Ishikawa (cell line): ENCODE measurements around the gene HS3ST2.

Experiments used
- CEBPB ChIP-seq: IDR thresholded peaks from 2 replicates; pipeline ENCODE4 v1.6.1; 2012
- CREB1 ChIP-seq: IDR thresholded peaks from 2 replicates; pipeline ENCODE4 v1.6.1; 2012; ENCODE audit warnings: low read depth
- EGR1 ChIP-seq: IDR thresholded peaks from 2 replicates; pipeline ENCODE4 v1.6.1; 2012
- EP300 ChIP-seq: IDR thresholded peaks from 2 replicates; pipeline ENCODE4 v1.6.1; 2012; ENCODE audit warnings: borderline replicate concordance
- FOXM1 ChIP-seq: IDR thresholded peaks from 2 replicates; pipeline ENCODE4 v1.6.1; 2012; ENCODE audit warnings: low read depth, borderline replicate concordance
- NFIC ChIP-seq: IDR thresholded peaks from 2 replicates; pipeline ENCODE4 v1.6.1; 2012
- RAD21 ChIP-seq: IDR thresholded peaks from 2 replicates; pipeline ENCODE4 v1.6.1; 2012; ENCODE audit warnings: low read depth
- TAF1 ChIP-seq: IDR thresholded peaks from 2 replicates; pipeline ENCODE4 v1.6.1; 2012; ENCODE audit warnings: low read depth, mild to moderate bottlenecking
- TCF12 ChIP-seq: IDR thresholded peaks from 2 replicates; pipeline ENCODE4 v1.6.1; 2012; ENCODE audit warnings: low read depth
- TEAD4 ChIP-seq: IDR thresholded peaks from 2 replicates; pipeline ENCODE4 v1.6.1; 2012
- YY1 ChIP-seq: IDR thresholded peaks from 2 replicates; pipeline ENCODE4 v1.6.1; 2012; ENCODE audit warnings: low read depth
- ZBTB7A ChIP-seq: IDR thresholded peaks from 2 replicates; pipeline ENCODE4 v1.6.1; 2012; ENCODE audit warnings: low read depth
- TF ChIP-seq, protein P1 (sequence below): IDR thresholded peaks from 2 replicates; pipeline ENCODE4 v1.6.1; 2012
- TF ChIP-seq, protein P2 (sequence below): IDR thresholded peaks from 2 replicates; pipeline ENCODE4 v1.6.1; 2012
- TF ChIP-seq, protein P3 (sequence below): IDR thresholded peaks from 2 replicates; pipeline ENCODE4 v1.6.1; 2012; ENCODE audit warnings: low read depth, mild to moderate bottlenecking

Gene HS3ST2

DNA sequence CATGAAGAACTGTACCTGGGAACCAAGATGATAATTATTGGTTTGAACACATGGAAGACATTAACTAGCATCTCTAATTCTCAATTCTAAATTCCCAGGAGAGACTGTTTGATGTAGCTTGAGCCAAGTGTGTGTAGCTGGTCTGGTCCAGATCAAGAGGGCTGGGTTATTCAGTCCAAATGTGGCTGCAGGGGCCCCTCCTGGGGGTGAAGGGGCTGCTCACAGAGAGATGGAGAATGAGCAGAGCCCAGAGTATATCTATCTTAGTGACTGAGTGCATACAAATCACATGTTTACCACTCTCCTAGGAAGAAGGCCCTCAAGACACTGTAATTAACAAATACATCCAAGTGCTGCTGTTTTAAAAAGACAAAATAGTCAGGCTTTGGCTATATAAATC lies 50.4 kb downstream of the HS3ST2 start:
- TF ChIP-seq, protein P1, sequence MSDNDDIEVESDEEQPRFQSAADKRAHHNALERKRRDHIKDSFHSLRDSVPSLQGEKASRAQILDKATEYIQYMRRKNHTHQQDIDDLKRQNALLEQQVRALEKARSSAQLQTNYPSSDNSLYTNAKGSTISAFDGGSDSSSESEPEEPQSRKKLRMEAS = no peak
- TF ChIP-seq TCF12 (no peak), TEAD4 (no peak)

DNA sequence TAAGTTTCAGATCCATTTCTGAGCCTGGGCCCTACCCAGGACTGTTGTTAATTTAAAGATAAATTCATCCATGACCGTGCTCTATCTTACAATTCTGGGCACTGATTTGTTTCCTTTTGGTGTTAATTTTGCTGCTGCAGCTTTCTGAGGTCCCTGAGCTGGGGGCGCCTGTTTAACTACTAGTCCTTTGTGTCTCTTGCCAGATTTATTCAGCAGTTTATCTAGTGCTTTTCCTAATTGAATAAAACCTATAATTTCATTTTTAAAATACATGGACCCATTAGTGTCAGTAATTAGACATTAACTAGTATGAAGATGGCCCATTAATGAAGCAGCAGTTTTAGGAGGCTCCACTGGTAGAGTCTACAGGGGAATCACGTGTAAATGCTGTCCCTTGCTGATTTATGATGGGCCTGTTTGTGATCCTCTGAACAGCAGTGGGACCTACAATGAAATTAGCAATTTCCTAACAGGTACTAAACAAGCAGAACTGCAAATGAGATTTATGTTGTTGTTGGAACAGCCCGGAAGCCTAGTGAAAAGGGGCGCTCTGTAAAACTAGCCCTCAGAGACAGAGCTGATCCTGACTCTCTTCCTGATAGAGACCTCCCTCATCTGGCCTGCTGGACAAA lies 54.7 kb downstream of the HS3ST2 start:
- TF ChIP-seq FOXM1 (no peak), CEBPB (no peak), ZBTB7A (no peak)

DNA sequence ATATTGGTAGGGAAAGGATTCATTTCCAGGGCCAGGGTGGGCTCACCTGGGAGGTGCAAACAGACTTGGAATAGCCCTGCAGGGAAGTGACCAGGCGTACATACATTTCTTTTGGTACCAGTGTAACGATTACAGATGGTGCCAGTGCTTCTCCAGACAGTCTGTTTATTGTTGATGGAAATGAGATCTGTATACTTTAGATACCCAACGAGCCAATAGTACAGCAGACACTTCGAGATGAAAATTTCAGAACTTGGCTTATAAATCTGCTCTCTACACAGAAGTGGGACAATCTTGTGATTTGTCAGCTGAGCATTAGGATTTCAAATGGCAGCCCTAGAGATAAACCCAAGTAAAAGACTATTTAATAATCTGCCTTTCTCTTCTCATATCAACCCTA lies 57.9 kb downstream of the HS3ST2 start:
- TF ChIP-seq, protein P1 = no peak
- no peak for TF ChIP-seq RAD21
- no peak for TF ChIP-seq EP300
- no peak for TF ChIP-seq CEBPB
- no peak for TF ChIP-seq FOXM1
- TF ChIP-seq TCF12 = no peak
- TF ChIP-seq, protein P2, sequence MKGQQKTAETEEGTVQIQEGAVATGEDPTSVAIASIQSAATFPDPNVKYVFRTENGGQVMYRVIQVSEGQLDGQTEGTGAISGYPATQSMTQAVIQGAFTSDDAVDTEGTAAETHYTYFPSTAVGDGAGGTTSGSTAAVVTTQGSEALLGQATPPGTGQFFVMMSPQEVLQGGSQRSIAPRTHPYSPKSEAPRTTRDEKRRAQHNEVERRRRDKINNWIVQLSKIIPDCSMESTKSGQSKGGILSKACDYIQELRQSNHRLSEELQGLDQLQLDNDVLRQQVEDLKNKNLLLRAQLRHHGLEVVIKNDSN = no peak
- TF ChIP-seq TAF1 = no peak
- no peak for TF ChIP-seq EGR1
- no peak for TF ChIP-seq CREB1
- no peak for TF ChIP-seq NFIC

DNA sequence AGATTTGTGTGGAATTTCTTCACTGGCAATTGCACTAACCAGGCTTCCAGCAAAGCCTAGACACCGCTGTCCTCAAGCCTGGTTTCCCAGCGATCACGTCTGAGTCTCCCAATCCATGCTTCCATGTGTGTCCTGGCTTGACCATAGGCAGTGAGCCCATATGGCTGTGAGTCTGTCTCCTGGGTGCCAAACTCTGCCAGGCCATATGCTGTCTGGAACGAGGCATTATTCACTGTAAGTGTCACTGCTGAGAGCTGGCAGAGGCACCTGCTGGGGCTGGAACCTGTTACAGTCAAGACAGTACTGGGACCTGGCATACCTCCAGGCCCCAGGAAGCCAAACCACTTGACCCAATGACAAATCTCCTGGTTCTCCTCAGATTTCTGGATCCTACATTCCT lies 60.4 kb downstream of the HS3ST2 start:
- no peak for TF ChIP-seq NFIC

DNA sequence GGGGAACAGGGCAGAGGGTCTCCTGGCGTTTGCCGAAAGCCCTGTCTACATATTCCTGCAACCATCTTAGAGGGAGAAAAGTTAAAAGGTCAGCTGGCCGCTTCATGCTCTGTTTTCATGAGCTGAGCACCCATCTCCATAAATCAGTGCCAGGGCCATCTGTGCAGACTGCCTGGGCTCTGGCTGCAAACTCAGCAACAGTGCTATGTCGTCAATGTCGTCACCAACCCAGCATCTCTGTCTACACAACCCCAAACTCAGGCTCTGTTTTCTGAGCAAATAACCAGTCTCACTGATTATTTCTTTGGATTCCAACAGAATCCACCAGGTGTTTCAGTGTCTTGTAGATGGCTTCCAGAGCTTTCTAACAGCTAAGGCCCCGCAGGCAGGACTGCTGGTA lies 65.0 kb downstream of the HS3ST2 start:
- TF ChIP-seq NFIC (no peak), TCF12 (no peak), TEAD4 (no peak), YY1 (no peak), ZBTB7A (no peak), EGR1 (no peak), EP300 (no peak), TAF1 (no peak), CEBPB (no peak), CREB1 (no peak)
- TF ChIP-seq, protein P1 = no peak

DNA sequence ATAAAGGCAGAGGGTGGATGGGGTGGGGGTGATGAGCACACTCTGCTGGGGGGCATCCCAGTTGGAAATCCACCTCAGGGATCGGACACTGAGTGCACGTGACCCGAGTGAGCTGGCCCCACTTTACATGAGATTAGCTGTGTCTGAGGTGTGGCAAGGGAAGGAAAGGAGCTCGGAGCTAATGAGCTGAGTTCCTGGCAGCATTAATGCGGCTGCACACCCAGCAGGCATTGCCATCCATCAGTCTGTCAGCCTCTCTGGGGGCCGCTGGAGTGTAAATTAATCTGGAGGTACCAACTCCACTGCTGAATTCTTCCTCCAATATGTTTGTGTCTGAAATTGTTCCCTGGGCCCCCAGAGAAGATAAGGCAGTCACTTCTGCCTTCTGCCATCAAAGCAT lies 65.5 kb downstream of the HS3ST2 start:
- TF ChIP-seq CREB1 = no peak
- TF ChIP-seq, protein P3, sequence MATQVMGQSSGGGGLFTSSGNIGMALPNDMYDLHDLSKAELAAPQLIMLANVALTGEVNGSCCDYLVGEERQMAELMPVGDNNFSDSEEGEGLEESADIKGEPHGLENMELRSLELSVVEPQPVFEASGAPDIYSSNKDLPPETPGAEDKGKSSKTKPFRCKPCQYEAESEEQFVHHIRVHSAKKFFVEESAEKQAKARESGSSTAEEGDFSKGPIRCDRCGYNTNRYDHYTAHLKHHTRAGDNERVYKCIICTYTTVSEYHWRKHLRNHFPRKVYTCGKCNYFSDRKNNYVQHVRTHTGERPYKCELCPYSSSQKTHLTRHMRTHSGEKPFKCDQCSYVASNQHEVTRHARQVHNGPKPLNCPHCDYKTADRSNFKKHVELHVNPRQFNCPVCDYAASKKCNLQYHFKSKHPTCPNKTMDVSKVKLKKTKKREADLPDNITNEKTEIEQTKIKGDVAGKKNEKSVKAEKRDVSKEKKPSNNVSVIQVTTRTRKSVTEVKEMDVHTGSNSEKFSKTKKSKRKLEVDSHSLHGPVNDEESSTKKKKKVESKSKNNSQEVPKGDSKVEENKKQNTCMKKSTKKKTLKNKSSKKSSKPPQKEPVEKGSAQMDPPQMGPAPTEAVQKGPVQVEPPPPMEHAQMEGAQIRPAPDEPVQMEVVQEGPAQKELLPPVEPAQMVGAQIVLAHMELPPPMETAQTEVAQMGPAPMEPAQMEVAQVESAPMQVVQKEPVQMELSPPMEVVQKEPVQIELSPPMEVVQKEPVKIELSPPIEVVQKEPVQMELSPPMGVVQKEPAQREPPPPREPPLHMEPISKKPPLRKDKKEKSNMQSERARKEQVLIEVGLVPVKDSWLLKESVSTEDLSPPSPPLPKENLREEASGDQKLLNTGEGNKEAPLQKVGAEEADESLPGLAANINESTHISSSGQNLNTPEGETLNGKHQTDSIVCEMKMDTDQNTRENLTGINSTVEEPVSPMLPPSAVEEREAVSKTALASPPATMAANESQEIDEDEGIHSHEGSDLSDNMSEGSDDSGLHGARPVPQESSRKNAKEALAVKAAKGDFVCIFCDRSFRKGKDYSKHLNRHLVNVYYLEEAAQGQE = no peak
- no peak for TF ChIP-seq TCF12

DNA sequence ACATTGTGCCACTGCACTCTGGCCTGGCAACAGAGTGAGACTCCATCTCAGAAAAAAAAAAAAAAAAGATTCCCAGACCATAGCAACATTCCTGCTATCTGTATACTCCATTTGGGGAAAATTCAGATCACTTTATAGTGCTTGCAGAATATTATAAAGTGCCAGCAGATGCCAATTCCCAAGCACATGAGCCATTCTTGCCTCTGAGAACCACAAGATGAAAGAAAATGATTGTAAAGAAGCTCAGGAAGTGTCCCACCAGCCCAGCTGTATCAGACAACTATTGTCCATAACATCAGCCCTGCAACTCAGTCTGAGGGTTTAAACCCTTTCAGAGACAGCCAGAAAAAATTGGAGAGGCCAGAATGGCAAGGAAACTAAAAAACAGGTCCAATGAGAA lies 69.0 kb downstream of the HS3ST2 start:
- TF ChIP-seq, protein P3 = no peak
- TF ChIP-seq NFIC = no peak
- no peak for TF ChIP-seq EGR1
- no peak for TF ChIP-seq TEAD4
- TF ChIP-seq CREB1 = no peak
- TF ChIP-seq RAD21 = no peak
- no peak for TF ChIP-seq FOXM1
- TF ChIP-seq, protein P1 = no peak
- no peak for TF ChIP-seq YY1
- TF ChIP-seq EP300 = no peak
- TF ChIP-seq ZBTB7A = no peak
- TF ChIP-seq, protein P2 = no peak
- no peak for TF ChIP-seq TCF12
- TF ChIP-seq CEBPB = no peak
- TF ChIP-seq TAF1 = no peak
